Keratinocyte (primary cell): ENCODE results near the gene DOP1B. TPM values are rescaled to one million over a fixed set of nuclear protein-coding genes. Genes with fewer than 3 reads are reported as not detected.

Experiments used
- DNase-seq: peaks from one replicate; pipeline ENCODE4 v3.0.0-alpha.2; 2011; ENCODE audit warnings: low read depth, missing footprints, low spot score
- FAIRE-seq: peaks from 2 replicates; lab custom pipeline; 2011; peaks lifted over from hg19 to GRCh38; lab: Jason Lieb, UNC
- H2AFZ ChIP-seq: 2 replicates; pipeline ENCODE4 v1.6.0; 2012; ENCODE audit warnings: low read length, control low read depth, inconsistent platforms; ENCODE audit not compliant: control insufficient read depth
- H3K27ac ChIP-seq: 2 replicates; pipeline ENCODE4 v1.5.1; 2011; ENCODE audit warnings: low read length; ENCODE audit not compliant: control insufficient read depth, insufficient read depth
- H3K27me3 ChIP-seq: 3 replicates; pipeline ENCODE4 v1.6.0; 2011; ENCODE audit warnings: low read length; ENCODE audit not compliant: control insufficient read depth, insufficient read depth; ENCODE audit errors: extremely low read depth
- H3K36me3 ChIP-seq, 2 experiments: 2 replicates in 1 of 2; 3 replicates in 1 of 2; pipeline ENCODE4 v1.5.1; 2011; ENCODE audit warnings: low read length in 2 of 2, mild to moderate bottlenecking in 1 of 2; ENCODE audit not compliant: control insufficient read depth in 2 of 2, insufficient read depth in 2 of 2; ENCODE audit errors: extremely low read depth in 1 of 2
- H3K4me1 ChIP-seq: 3 replicates; pipeline ENCODE4 v1.5.1; 2011; ENCODE audit warnings: low read length; ENCODE audit not compliant: control insufficient read depth, insufficient read depth; ENCODE audit errors: extremely low read depth
- H3K4me2 ChIP-seq: 3 replicates; pipeline ENCODE4 v1.6.0; 2011; ENCODE audit warnings: low read depth, low read length; ENCODE audit not compliant: control insufficient read depth, insufficient read depth; ENCODE audit errors: extremely low read depth
- H3K4me3 ChIP-seq, 3 experiments: fragments of 200-600 bp in 1 of 3; sonication (generic) in 1 of 3; 2 replicates in 2 of 3; 3 replicates in 1 of 3; pipeline ENCODE4 v1.5.1; 2011 to 2016; ENCODE audit warnings: low read length in 3 of 3, mild to moderate bottlenecking in 3 of 3, control low read depth in 2 of 3, inconsistent platforms in 1 of 3, low read depth in 1 of 3, mixed read lengths in 1 of 3, mixed run types in 1 of 3, moderate library complexity in 1 of 3; ENCODE audit not compliant: control insufficient read depth in 2 of 3, insufficient read depth in 2 of 3; ENCODE audit errors: extremely low read depth in 1 of 3
- H3K79me2 ChIP-seq: 2 replicates; pipeline ENCODE4 v1.6.0; 2012; ENCODE audit warnings: low read length; ENCODE audit not compliant: control insufficient read depth, insufficient read depth
- H3K9ac ChIP-seq: 3 replicates; pipeline ENCODE4 v1.6.0; 2011; ENCODE audit warnings: low read length; ENCODE audit not compliant: control insufficient read depth, insufficient read depth; ENCODE audit errors: extremely low read depth
- H3K9me1 ChIP-seq: 3 replicates; pipeline ENCODE4 v1.6.0; 2011; ENCODE audit warnings: low read length; ENCODE audit not compliant: control insufficient read depth, insufficient read depth; ENCODE audit errors: extremely low read depth
- H3K9me3 ChIP-seq: 2 replicates; pipeline ENCODE4 v1.5.1; 2012; ENCODE audit warnings: low read depth, low read length; ENCODE audit not compliant: control insufficient read depth
- H4K20me1 ChIP-seq: 3 replicates; pipeline ENCODE4 v1.6.0; 2011; ENCODE audit warnings: low read length; ENCODE audit not compliant: control insufficient read depth, insufficient read depth; ENCODE audit errors: extremely low read depth
- CTCF ChIP-seq, 3 experiments: IDR thresholded peaks in 1 of 3; conservative IDR thresholded peaks in 1 of 3; optimal IDR thresholded peaks in 1 of 3; 2 replicates in 2 of 3; 3 replicates in 1 of 3; pipeline versions ENCODE3 to v1.5.1; 2011; ENCODE audit warnings: low read length in 3 of 3, mild to moderate bottlenecking in 3 of 3, moderate library complexity in 2 of 3, control low read depth in 1 of 3, inconsistent platforms in 1 of 3; ENCODE audit not compliant: insufficient read depth in 2 of 3; ENCODE audit errors: extremely low read depth in 1 of 3
- EZH2 ChIP-seq: IDR thresholded peaks from one replicate; pipeline ENCODE4 v1.6.1; 2012; ENCODE audit warnings: inconsistent platforms, mild to moderate bottlenecking, low read length, moderate library complexity
- dilution Hi-C: fragments of 300-500 bp; cut with MboI; formaldehyde crosslinking; loops from one replicate; pipeline ENCODE4 v1.7.0; 2020; ENCODE audit warnings: low sequenced_read_pairs; ENCODE audit not compliant: extremely low pct_ligation_motif_present
- polyA plus RNA-seq, 5 experiments: library from polyadenylated mRNA; depleted of rRNA in 3 of 5; stranded (reverse) in 3 of 5; stranded (forward) in 1 of 5; unstranded in 1 of 5; fragments of >200 nt; gene quantifications; 1 replicate in 1 of 5; 2 replicates in 3 of 5; 3 replicates in 1 of 5; pipeline versions ENCODE4 v1.2.1 to v1.2.3, GENCODE V29; 2011 to 2012; ENCODE audit warnings: missing spikeins in 2 of 5, low read depth in 1 of 5, low replicate concordance in 1 of 5

The DOP1B gene
- polyA plus RNA-seq, 1 donor (not counting 4 experiments of a cell fraction or from before 2014, with no cell fraction given), result 2.9 TPM

GRCh38 chr21:36171741-36172331, 15.2 kb downstream of the DOP1B start:
- Histone ChIP-seq H2AFZ (no peak overlapping the region), H3K36me3 (no peaks in the 10 kb centered on the region), H3K4me3 (no peak overlapping the region), H3K9ac (no peak overlapping the region), H4K20me1 (no peaks in the 10 kb centered on the region), H3K27me3 (no peaks in the 10 kb centered on the region), H3K9me3 (no peaks in the 10 kb centered on the region), H3K79me2 (no peaks in the 10 kb centered on the region), H3K27ac (no peak overlapping the region), H3K4me2 (no peak overlapping the region), H3K4me1 (no peaks in the 10 kb centered on the region), H3K9me1 (no peaks in the 10 kb centered on the region)
- TF ChIP-seq EZH2, result no peak
- no peak for TF ChIP-seq CTCF (optimal IDR thresholded peaks at IDR 0.05 in 1 of 3, IDR thresholded peaks at IDR 0.05 in 1 of 3, conservative IDR thresholded peaks at IDR 0.05 in 1 of 3; ENCODE audit: extremely low read depth in 1 of 3, insufficient read depth in 2 of 3, low read length in 3 of 3)
- dilution Hi-C loops, result no loop called here
- FAIRE-seq (no peak), DNase-seq (no peak)

GRCh38 chr21:36174780-36175179, 18.2 kb downstream of the DOP1B start:
- Histone ChIP-seq H3K79me2 (no peaks in the 10 kb centered on the region), H2AFZ (no peak overlapping the region), H3K4me1 (no peaks in the 10 kb centered on the region), H3K36me3 (no peaks in the 10 kb centered on the region), H3K4me2 (no peak overlapping the region), H3K9me3 (no peaks in the 10 kb centered on the region), H3K4me3 (no peak overlapping the region), H3K9ac (no peak overlapping the region), H3K9me1 (no peaks in the 10 kb centered on the region), H3K27ac (no peak overlapping the region), H3K27me3 (no peaks in the 10 kb centered on the region), H4K20me1 (no peaks in the 10 kb centered on the region)
- DNase-seq (no peak), FAIRE-seq (no peak)
- dilution Hi-C loops, result no loop called here
- TF ChIP-seq CTCF (optimal IDR thresholded peaks at IDR 0.05 in 1 of 3, IDR thresholded peaks at IDR 0.05 in 1 of 3, conservative IDR thresholded peaks at IDR 0.05 in 1 of 3; ENCODE audit: extremely low read depth in 1 of 3, insufficient read depth in 2 of 3, low read length in 3 of 3) (no peak), EZH2 (no peak)
